Astrocyte of the spinal cord (primary cell): ENCODE results near the gene SAA4.

ENCODE experiments used
- DNase-seq: peaks from one replicate; pipeline ENCODE4 v3.0.0; 2011; ENCODE audit warnings: low read depth, low spot score
- H3K4me3 ChIP-seq: 2 replicates; pipeline ENCODE4 v1.5.1; 2011; ENCODE audit warnings: low read depth, mild to moderate bottlenecking, low read length, moderate library complexity
- CTCF ChIP-seq: IDR thresholded peaks from 2 replicates; pipeline ENCODE4 v1.5.1; 2012; ENCODE audit warnings: low read depth, mild to moderate bottlenecking, low read length, inconsistent platforms
- in situ Hi-C: cut with HindIII; loops from 2 replicates; pipeline ENCODE4 v1.10.0; 2017; ENCODE audit warnings: low sequenced_read_pairs

SAA4 gene

GRCh38 chr11:18245396-18245795, 8.8 kb upstream of the SAA4 start:
- in situ Hi-C loops: no loop called here

GRCh38 chr11:18243783-18244362, 7.3 kb upstream of the SAA4 start:
- peak; percentile 73 for DNase-seq
- peak; percentile 84 for TF ChIP-seq CTCF
- no peak overlapping the region for H3K4me3 ChIP-seq
- in situ Hi-C loops: no loop called here

More at GRCh38 chr11:18245396-18245795, 8.8 kb upstream of the SAA4 start:
- H3K4me3 ChIP-seq: no peak overlapping the region
- TF ChIP-seq CTCF: no peak
- DNase-seq: no peak

GRCh38 chr11:18239655-18240054, 3.1 kb upstream of the SAA4 start:
- in situ Hi-C loops: no loop called here

GRCh38 chr11:18235394-18236334, 938 bp downstream of the SAA4 start:
- in situ Hi-C loops: no loop called here
- no peak for DNase-seq
- no peak overlapping the region for H3K4me3 ChIP-seq
- TF ChIP-seq CTCF: no peak

More at GRCh38 chr11:18239655-18240054, 3.1 kb upstream of the SAA4 start:
- TF ChIP-seq CTCF: no peak
- DNase-seq: no peak
- no peak overlapping the region for H3K4me3 ChIP-seq

GRCh38 chr11:18233912-18234311, 2.7 kb downstream of the SAA4 start:
- TF ChIP-seq CTCF: no peak
- in situ Hi-C loops: no loop called here
- no peak for DNase-seq
- H3K4me3 ChIP-seq: no peak overlapping the region

- in situ Hi-C loops: no loop called here
- no peak for DNase-seq
- H3K4me3 ChIP-seq: no peak overlapping the region
- TF ChIP-seq CTCF: no peak
These were observed 5.7 kb downstream of the SAA4 start for GRCh38 chr11:18230859-18231258.
